Stimulated activated CD4-positive, alpha-beta T cell treated with anti-CD3 and anti-CD28 coated beads, Interleukin-12 subunit alpha, Interleukin-12 subunit beta, amount 100 ng/mL, for 24 hours (primary cell): ENCODE results near the gene SCN2B.

Experiments used
- DNase-seq, 2 experiments: peaks; one replicate each; pipeline ENCODE4 v3.0.0-alpha.2; 2020; ENCODE audit warnings: low read depth in 2 of 2

SCN2B gene

DNA sequence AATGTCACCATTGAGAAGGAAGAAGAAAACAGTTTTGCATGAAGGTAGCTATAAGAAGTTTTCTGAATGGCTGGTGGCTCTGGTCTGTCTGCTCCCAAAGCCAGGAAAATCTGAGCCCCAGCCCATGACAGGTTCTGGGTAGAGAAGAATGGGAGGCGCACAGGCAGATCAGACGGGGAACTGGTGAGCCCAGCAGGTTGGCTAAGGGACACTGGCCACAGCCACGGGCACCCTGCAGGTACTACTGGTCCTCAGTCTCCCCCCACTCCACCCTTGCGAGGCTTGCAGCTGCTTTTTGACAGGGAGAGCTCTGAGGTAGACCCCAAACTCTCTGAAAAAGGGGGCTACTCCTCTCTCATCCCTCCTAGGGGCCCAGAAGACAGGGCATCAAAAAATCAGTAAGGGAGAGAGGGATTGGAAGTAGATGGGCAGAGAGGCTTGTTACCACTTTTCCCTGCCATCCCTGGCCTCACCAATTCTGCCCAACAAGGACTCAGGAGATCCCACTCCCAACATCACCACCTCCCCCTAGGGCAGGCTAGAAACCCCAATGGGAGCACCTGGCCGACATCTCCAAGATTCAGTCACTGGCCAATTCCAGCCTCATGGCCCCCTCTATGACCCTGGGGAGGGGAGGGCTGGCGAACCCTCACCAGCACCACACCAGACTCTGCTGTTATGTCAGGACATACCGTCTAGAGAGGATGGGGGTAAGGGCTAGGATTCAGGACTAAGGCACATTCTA, 41.2 kb downstream of the SCN2B start:
- DNase-seq: no peak

- DNase-seq: no peak
Measured at GRCh38 chr11:118133816-118134215, 42.6 kb downstream of the SCN2B start.

GRCh38 chr11:118132385-118133151, 43.9 kb downstream of the SCN2B start:
- DNase-seq: no peak

GRCh38 chr11:118129471-118130172, 46.8 kb downstream of the SCN2B start:
- DNase-seq: no peak

- DNase-seq: no peak
Measured at GRCh38 chr11:118128721-118129470, 47.5 kb downstream of the SCN2B start.

- DNase-seq: no peak
Measured at GRCh38 chr11:118128310-118128709, 48.1 kb downstream of the SCN2B start.

DNA sequence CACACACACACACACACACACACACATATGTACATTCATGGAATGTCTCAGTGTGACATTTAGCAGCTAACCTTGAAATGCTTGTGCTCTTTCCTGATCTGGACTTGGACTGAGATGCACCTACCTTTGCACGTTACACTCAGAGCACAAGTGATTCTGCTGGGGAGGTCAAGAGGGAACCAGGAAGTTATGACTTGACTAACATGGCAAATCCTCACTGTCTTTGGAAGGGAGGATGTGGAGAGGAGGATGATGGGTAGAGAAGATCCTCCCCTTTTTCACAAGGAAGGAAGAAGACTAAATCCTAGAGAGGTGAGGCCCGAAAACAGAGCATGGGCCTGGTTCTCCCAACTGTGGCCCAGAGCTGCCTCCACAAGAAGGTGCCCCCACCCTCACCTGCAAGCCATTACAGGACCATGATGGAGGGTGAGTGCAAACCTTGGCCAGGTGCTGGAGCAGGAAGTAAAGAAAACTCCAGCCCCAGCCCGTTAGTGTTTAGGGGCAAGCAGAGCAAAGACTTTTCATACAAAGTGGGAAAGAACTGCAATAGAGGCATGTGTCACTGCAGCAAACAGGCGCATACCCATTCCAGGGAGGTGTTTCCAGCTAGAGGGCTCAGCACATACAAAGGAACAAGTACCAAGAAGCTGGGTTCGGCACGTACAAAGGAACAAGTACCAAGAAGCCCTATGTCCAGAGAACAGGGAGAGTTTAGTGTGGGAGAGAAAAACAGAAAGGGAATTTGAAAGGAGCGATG, 50.2 kb downstream of the SCN2B start:
- DNase-seq: no peak

GRCh38 chr11:118124929-118125535, 51.4 kb downstream of the SCN2B start:
- no peak for DNase-seq

DNA sequence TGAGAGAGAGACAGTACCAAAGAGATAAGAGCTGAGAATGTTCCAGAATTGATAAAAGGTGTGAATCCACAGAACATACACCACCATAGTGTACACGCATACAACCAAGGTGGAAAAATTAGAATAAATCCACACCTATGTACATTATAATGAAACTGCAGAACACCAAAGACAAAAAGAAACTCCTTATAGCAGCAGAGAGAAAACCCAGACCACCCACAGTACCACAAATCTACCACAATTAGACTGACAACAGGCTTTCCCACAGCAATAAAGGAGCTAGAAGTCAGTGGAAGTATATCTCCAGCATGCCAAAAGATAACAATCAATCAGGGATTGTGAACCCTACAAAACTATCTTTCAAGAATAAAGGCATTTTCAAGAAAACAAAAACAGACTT, 55.6 kb downstream of the SCN2B start:
- DNase-seq: no peak

GRCh38 chr11:118117790-118118601, 58.4 kb downstream of the SCN2B start:
- DNase-seq: no peak

- DNase-seq: no peak
Measured at GRCh38 chr11:118115048-118115447, 61.4 kb downstream of the SCN2B start.

DNA sequence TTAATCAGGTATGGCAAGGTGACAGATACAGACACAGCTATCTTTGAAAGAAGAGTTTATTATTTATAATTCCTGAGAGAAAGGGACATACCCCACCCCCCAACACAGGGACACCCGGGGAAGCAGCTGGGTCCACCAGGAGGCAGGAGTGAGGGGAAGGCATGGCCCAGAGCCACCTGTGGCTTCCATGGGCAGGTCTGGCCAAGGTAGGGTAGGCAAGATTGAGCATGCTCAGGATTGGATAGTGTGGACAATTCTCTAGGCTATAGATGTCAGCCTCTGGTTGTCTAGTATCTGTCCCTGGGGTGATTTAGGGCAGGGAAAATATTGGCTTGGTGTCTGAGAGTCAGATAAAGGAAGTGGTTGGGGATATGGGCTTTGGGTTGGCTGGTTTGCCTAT, 62.2 kb downstream of the SCN2B start:
- no peak for DNase-seq

GRCh38 chr11:118112711-118113430, 63.6 kb downstream of the SCN2B start:
- DNase-seq: no peak
